Astrocyte of the spinal cord (primary cell): ENCODE measurements around the gene STX16.

ENCODE experiments used
- DNase-seq: peaks from one replicate; pipeline ENCODE4 v3.0.0; 2011; ENCODE audit warnings: low read depth, low spot score
- H3K4me3 ChIP-seq: 2 replicates; pipeline ENCODE4 v1.5.1; 2011; ENCODE audit warnings: low read depth, mild to moderate bottlenecking, low read length, moderate library complexity
- in situ Hi-C: cut with HindIII; loops from 2 replicates; pipeline ENCODE4 v1.10.0; 2017; ENCODE audit warnings: low sequenced_read_pairs
- TF ChIP-seq, protein P1 (sequence below): IDR thresholded peaks from 2 replicates; pipeline ENCODE4 v1.5.1; 2012; ENCODE audit warnings: low read depth, mild to moderate bottlenecking, low read length, inconsistent platforms

The STX16 gene

DNA sequence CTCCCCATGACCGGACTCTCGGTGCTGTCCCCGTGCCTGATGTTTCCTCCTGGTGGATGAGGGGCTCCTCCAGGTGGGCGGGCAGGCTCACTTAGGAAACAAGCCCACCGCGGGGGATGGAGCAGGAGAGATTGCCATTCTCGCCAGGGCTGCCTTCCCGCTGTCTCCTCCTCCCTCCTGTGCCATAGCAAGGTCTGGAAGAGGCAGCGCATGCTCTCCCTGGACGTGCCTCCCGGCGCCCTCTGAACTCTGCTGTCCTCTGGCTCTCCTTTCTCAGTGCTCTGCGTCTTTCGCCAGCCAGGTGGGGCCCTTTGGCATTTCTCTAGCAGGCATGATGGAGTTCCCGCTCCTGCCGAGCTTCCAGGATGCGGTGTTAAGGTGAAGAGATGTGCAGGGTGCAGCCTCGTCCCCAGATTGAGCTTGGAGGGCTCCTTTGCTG, 24.1 kb downstream of the STX16 start:
- in situ Hi-C loops: no loop called here
- TF ChIP-seq, protein P1, sequence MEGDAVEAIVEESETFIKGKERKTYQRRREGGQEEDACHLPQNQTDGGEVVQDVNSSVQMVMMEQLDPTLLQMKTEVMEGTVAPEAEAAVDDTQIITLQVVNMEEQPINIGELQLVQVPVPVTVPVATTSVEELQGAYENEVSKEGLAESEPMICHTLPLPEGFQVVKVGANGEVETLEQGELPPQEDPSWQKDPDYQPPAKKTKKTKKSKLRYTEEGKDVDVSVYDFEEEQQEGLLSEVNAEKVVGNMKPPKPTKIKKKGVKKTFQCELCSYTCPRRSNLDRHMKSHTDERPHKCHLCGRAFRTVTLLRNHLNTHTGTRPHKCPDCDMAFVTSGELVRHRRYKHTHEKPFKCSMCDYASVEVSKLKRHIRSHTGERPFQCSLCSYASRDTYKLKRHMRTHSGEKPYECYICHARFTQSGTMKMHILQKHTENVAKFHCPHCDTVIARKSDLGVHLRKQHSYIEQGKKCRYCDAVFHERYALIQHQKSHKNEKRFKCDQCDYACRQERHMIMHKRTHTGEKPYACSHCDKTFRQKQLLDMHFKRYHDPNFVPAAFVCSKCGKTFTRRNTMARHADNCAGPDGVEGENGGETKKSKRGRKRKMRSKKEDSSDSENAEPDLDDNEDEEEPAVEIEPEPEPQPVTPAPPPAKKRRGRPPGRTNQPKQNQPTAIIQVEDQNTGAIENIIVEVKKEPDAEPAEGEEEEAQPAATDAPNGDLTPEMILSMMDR: no peak
- no peak for DNase-seq
- no peak overlapping the region for H3K4me3 ChIP-seq

DNA sequence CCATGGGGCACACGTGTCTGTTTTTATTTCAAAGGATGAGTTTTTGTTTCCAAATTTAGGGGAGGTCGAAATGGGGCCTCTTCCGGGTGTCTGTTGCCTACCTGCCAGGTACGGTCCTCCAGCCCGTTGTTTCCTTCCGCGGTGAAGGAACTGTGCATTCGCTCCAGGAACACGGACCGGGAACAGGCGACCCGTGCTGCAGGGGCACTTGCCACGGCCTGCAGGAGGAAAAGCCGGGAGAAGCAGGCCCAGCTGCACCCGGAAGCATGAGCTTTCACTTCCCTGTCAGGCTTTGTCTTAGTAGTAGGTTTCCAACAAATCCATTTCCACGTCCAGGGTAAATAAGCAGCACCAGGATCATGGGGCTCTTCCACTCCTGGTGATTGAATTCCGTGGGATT, 24.6 kb downstream of the STX16 start:
- no peak for DNase-seq
- no peak overlapping the region for H3K4me3 ChIP-seq
- in situ Hi-C loops: no loop called here
- TF ChIP-seq, protein P1: no peak

DNA sequence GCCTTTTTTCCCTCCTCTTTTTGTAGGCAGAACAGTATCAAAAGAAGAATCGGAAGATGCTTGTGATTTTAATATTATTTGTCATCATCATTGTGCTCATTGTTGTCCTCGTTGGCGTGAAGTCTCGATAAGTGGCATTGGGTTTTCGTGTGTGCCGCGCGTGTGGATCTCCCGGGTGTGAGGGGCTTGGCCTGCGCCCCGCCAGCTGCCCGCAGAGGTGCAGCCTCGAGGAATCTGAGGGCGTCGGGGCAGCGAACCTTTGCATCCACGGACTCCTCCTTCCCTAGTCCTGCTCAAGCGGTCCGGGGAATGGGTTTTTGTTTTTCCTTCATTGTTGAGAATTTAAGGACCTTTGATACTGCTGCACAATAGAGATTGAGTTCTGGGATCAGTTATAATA, 25.1 kb downstream of the STX16 start:
- DNase-seq: no peak
- H3K4me3 ChIP-seq: no peak overlapping the region
- TF ChIP-seq, protein P1: no peak
- in situ Hi-C loops: no loop called here

DNA sequence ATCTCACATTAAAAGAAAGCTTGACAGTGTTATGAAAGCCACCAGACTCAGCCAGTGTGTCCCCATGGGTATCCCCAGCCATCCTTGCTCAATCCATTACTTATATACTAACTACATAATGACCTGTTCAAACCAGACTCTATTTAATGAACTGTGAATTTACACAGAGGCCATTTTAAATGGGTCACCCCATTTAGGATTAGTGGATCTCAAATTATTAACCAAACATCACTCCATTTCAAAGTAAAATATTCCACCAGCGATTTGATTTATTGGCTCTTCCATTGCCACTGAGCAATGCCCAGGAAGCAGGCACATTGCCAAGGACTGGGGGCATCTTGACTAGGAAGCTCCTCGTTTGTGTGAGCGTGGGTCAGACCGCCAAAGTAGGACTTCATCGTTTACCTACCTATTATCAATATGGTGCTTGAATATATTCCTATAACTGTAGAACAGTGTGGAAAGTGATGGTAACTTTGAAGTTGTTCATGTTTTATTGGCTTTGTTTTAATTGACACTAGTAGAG, 26.1 kb downstream of the STX16 start:
- DNase-seq: no peak
- TF ChIP-seq, protein P1: no peak
- H3K4me3 ChIP-seq: no peak overlapping the region
- in situ Hi-C loops: no loop called here

DNA sequence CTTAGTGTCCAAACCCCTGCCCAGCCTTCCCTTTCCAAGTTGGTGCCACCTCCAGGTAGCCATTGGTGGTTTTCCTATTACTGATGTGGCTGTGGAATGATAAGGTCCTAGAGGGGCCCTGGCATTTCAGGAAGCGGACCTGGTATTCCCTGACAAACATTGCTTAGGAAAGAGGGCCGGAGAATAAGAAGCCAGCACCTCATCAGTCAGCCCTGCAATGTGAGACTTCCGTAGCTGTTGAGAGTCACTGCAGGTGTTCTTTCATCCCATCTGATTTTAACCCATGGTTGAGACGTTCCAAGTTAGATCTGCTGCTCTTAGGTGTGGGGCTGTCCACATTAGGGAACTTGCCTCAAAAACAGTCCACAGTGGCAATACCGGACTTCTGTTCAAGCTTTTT, 26.7 kb downstream of the STX16 start:
- in situ Hi-C loops: no loop called here
- DNase-seq: no peak
- TF ChIP-seq, protein P1: no peak
- H3K4me3 ChIP-seq: no peak overlapping the region

DNA sequence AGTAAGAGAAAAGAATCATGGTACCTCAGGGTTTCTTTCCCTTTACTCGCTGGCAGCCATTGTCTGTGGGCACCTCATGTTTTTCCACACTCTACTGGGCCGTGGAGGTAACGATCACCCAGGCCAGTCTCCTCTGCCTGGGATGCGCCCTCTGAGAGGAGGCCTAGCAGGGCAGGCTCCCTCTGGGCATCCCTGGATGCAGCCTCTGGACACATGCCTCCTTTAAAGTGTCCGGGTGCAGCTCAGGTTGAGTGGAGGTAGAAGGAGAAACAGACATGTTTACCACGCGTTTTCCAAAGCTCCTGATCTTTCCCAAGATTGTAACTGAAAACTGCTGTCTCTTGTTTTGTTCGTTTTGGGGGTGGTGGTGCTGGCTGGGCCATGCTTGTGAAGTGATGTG, 27.7 kb downstream of the STX16 start:
- no peak for DNase-seq
- TF ChIP-seq, protein P1: no peak
- H3K4me3 ChIP-seq: no peak overlapping the region
- in situ Hi-C loops: no loop called here
